Lower lobe of right lung (tissue), 2 donors: ENCODE data around the gene EYA4. TPM values are rescaled to one million over a fixed set of nuclear protein-coding genes. Genes with fewer than 3 reads are reported as not detected.

Experiments used
- ATAC-seq, 2 donors: fragments of 200-7000 bp; cut with Tn5 transposase; one replicate each; pipeline ENCODE4 v1.9.1; 2020 to 2022; ENCODE audit warnings: mild to moderate bottlenecking in 2 of 2, moderate library complexity in 2 of 2
- DNase-seq: peaks from one replicate; pipeline ENCODE4 v3.0.0-alpha.2; 2020
- H3K27ac ChIP-seq: fragments of 200-600 bp; one replicate; pipeline ENCODE4 v1.8.0; 2022
- H3K27me3 ChIP-seq: fragments of 200-600 bp; one replicate; pipeline ENCODE4 v1.8.0; 2022; ENCODE audit warnings: low read depth
- H3K36me3 ChIP-seq: fragments of 200-600 bp; one replicate; pipeline ENCODE4 v1.8.0; 2022; ENCODE audit warnings: mild to moderate bottlenecking
- H3K4me1 ChIP-seq: fragments of 200-600 bp; one replicate; pipeline ENCODE4 v1.8.0; 2022
- H3K4me3 ChIP-seq: fragments of 200-600 bp; one replicate; pipeline ENCODE4 v1.8.0; 2022; ENCODE audit warnings: mild to moderate bottlenecking
- H3K9me3 ChIP-seq: fragments of 200-600 bp; one replicate; pipeline ENCODE4 v1.8.0; 2022
- intact Hi-C: fragments of 100-400 bp; cut with DNase I; formaldehyde crosslinking; loops from one replicate; pipeline ENCODE4 v1.11.0; 2022
- total RNA-seq: library from RNA; stranded (reverse); fragmentation: NEBNext Ultra II Directional; extraction: Animal tissue kit (Norgen Biotek cat#: 25700); gene quantifications from one replicate; pipeline ENCODE4 v1.2.1, GENCODE V29; 2021
- TF ChIP-seq, protein P1 (sequence below): fragments of 200-600 bp; IDR thresholded peaks from one replicate; pipeline ENCODE4 v1.8.0; 2022; ENCODE audit warnings: antibody characterized with exemption, mild to moderate bottlenecking
- donor health status: DM: no; HTN: yes; CAD: no; lungs with severe emphysema.

Gene EYA4
- total RNA-seq, 1 donor from 2014 or later, result 2.6 TPM

GRCh38 chr6:133467231-133467981 lies 226.2 kb downstream of the EYA4 start:
- DNase-seq, result no peak
- intact Hi-C loops, result no loop called here
- Histone ChIP-seq H3K4me1 (no peaks in the 10 kb centered on the region), H3K27me3 (no peaks in the 10 kb centered on the region), H3K27ac (no peak overlapping the region), H3K9me3 (no peaks in the 10 kb centered on the region), H3K36me3 (no peaks in the 10 kb centered on the region), H3K4me3 (no peak overlapping the region)
- TF ChIP-seq, protein P1, sequence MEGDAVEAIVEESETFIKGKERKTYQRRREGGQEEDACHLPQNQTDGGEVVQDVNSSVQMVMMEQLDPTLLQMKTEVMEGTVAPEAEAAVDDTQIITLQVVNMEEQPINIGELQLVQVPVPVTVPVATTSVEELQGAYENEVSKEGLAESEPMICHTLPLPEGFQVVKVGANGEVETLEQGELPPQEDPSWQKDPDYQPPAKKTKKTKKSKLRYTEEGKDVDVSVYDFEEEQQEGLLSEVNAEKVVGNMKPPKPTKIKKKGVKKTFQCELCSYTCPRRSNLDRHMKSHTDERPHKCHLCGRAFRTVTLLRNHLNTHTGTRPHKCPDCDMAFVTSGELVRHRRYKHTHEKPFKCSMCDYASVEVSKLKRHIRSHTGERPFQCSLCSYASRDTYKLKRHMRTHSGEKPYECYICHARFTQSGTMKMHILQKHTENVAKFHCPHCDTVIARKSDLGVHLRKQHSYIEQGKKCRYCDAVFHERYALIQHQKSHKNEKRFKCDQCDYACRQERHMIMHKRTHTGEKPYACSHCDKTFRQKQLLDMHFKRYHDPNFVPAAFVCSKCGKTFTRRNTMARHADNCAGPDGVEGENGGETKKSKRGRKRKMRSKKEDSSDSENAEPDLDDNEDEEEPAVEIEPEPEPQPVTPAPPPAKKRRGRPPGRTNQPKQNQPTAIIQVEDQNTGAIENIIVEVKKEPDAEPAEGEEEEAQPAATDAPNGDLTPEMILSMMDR, result no peak
- ATAC-seq, result no peak

GRCh38 chr6:133467982-133468380 lies 226.8 kb downstream of the EYA4 start:
- H3K27me3 ChIP-seq, result no peaks in the 10 kb centered on the region
- H3K4me1 ChIP-seq, result no peaks in the 10 kb centered on the region
- no peak overlapping the region for H3K4me3 ChIP-seq
- no peak for DNase-seq
- ATAC-seq, result no peak
- TF ChIP-seq, protein P1, result no peak
- intact Hi-C loops, result no loop called here
- H3K9me3 ChIP-seq, result no peaks in the 10 kb centered on the region
- H3K27ac ChIP-seq, result no peak overlapping the region
- H3K36me3 ChIP-seq, result no peaks in the 10 kb centered on the region

DNA sequence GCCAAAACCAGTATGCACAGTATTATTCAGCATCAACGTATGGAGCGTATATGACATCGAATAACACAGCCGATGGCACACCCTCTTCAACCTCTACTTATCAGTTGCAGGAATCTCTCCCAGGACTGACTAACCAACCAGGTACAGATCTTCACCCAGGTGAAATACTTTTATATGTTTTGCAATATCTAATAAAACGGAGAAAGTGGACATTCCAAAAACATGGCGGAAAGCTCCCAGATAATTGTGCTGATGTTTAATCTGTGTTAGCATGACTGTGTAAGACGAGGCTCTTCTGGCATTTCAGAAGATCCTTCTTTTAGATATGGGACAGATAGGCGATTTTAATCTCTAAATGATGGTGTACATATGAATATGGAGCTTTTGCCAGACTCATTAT lies 227.4 kb downstream of the EYA4 start:
- H3K27ac ChIP-seq, result no peak overlapping the region
- H3K4me1 ChIP-seq, result no peaks in the 10 kb centered on the region
- no peaks in the 10 kb centered on the region for H3K9me3 ChIP-seq
- H3K27me3 ChIP-seq, result no peaks in the 10 kb centered on the region
- no peak overlapping the region for H3K4me3 ChIP-seq
- TF ChIP-seq, protein P1, result no peak
- H3K36me3 ChIP-seq, result no peaks in the 10 kb centered on the region
- intact Hi-C loops, result no loop called here
- ATAC-seq (no peak), DNase-seq (no peak)

DNA sequence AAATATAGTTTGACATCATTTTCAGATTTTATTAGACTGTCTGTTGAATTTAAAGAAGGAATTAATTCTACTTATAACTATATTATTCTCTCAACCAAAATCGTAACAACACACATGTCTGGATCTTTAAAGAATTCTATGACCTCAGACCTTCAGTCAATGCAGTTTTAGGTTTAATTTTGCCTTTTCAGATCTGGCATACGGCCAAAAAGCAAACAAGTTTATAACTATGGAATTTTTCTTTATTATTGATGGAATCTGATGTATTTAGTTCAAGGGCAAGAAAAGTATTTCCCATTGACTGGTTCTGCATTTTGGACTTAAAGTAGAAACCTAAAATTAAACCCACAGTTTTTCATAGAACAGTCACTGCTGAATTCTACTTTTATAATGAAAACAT lies 233.4 kb downstream of the EYA4 start:
- H3K27me3 ChIP-seq, result no peaks in the 10 kb centered on the region
- DNase-seq (no peak), ATAC-seq (no peak)
- TF ChIP-seq, protein P1, result no peak
- H3K27ac ChIP-seq, result no peak overlapping the region
- no peaks in the 10 kb centered on the region for H3K9me3 ChIP-seq
- no peaks in the 10 kb centered on the region for H3K4me1 ChIP-seq
- intact Hi-C loops, result no loop called here
- no peak overlapping the region for H3K4me3 ChIP-seq
- no peaks in the 10 kb centered on the region for H3K36me3 ChIP-seq

DNA sequence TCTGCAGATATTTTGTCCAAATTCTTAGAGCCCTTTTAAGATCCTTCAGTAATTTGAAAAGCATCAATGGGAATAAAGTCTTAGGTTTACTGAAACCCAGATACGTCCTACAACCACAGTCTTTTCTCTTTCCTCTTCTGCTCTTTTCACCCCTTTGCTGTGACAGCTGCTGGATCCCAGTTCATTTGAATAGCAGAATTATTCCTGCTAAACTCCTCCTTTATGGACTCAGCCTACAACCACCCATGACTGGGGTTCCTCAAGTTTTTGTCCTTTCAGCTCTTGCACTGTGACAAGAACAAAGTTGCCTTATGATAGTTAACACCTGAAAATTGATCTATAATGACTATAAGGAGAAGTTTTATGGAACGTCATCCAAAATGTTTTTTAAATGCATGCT lies 237.5 kb downstream of the EYA4 start:
- TF ChIP-seq, protein P1, result no peak
- Histone ChIP-seq H3K27ac (no peak overlapping the region), H3K36me3 (no peaks in the 10 kb centered on the region), H3K27me3 (no peaks in the 10 kb centered on the region), H3K4me3 (no peak overlapping the region), H3K4me1 (no peaks in the 10 kb centered on the region), H3K9me3 (no peaks in the 10 kb centered on the region)
- ATAC-seq (no peak), DNase-seq (no peak)
- intact Hi-C loops, result no loop called here
